ENCODE data around the gene TXNDC12.

GRCh38 chr1:51988254-51988653 is 66.7 kb downstream of the TXNDC12 start:
- no peak for TF ChIP-seq CTCF (IDR thresholded peaks at IDR 0.05; ENCODE audit: borderline replicate concordance, extremely low read depth, low read length, poor library complexity, severe bottlenecking)
- TF ChIP-seq EZH2 (IDR thresholded peaks at IDR 0.05; ENCODE audit: borderline replicate concordance, low read depth, low read length, severe bottlenecking): no peak

All from DND-41 (cell line).